Adipose tissue (tissue), 3 donors: Measurements from ENCODE around the gene SLC23A1. TPM values are rescaled to one million over a fixed set of nuclear protein-coding genes. Genes with fewer than 3 reads are reported as not detected.
"Not testable (repeated sequence)": the region's sequence is repeated elsewhere in the genome, so short reads cannot be mapped to it uniquely, and the experiment has no call there.

Source experiments
- H3K27ac ChIP-seq: one replicate; pipeline ENCODE4 v1.5.1; 2013; ENCODE audit warnings: low read depth, low read length
- WGBS, 3 donors: extraction: QIAGEN DNeasy Blood & Tissue Kit; methylation state at CpG; one replicate each; pipeline ENCODE4 v1.1.7; 2013; 5-methylcytosine and 5-hydroxymethylcytosine counted together
- polyA plus RNA-seq, 3 donors: library from polyadenylated mRNA; stranded (reverse); fragments of 200-250 nt; gene quantifications; one replicate each; pipeline ENCODE4 v1.2.3, GENCODE V29; 2013
- donor health status: healthy with polysubstance abuse.
- donor health status: Bipolar disorder and iron deficiency.
- donor health status: healthy.

The SLC23A1 gene
- polyA plus RNA-seq, 3 donors = 0.78 TPM; not detected in 2

- no peak overlapping the region for H3K27ac ChIP-seq
- WGBS, 3 donors = 74 to 78% (median 77%) methylated on average over 6 of the region's 6 CpGs
These were observed 27.3 kb upstream of the SLC23A1 start for GRCh38 chr5:139410121-139410992.

- 85 to 94% (median 89%) methylated on average over 5 of the region's 5 CpGs for WGBS, 3 donors
These were observed 26.0 kb upstream of the SLC23A1 start for GRCh38 chr5:139409116-139409515.

GRCh38 chr5:139408191-139408590, 25.1 kb upstream of the SLC23A1 start:
- no peak overlapping the region for H3K27ac ChIP-seq
- 95 to 96% (median 95%) methylated on average over 7 of the region's 7 CpGs for WGBS, 3 donors

More at GRCh38 chr5:139409116-139409515, 26.0 kb upstream of the SLC23A1 start:
- not testable (repeated sequence) for H3K27ac ChIP-seq

- no peak overlapping the region for H3K27ac ChIP-seq
These were observed 24.4 kb upstream of the SLC23A1 start for GRCh38 chr5:139407517-139407916.

GRCh38 chr5:139406963-139407362, 23.9 kb upstream of the SLC23A1 start:
- no peak overlapping the region for H3K27ac ChIP-seq
- 79 to 84% (median 82%) methylated on average over 2 of the region's 2 CpGs for WGBS, 3 donors

GRCh38 chr5:139404484-139404840, 21.4 kb upstream of the SLC23A1 start:
- 58 to 66% (median 62%) methylated on average over 5 of the region's 5 CpGs for WGBS, 3 donors
- no peak overlapping the region for H3K27ac ChIP-seq

GRCh38 chr5:139403787-139404483, 20.8 kb upstream of the SLC23A1 start, which contains the start of gene SPATA24:
Gene SPATA24 (minus strand): TSS chr5:139404089. CDS start chr5:139404060, 29 bp downstream.
- WGBS, 3 donors = 0 to 1% (median 1%) methylated on average over 41 of the region's 41 CpGs
- peak within 1 kb of the TSS; percentile 38 for H3K27ac ChIP-seq

GRCh38 chr5:139403418-139403786, 20.3 kb upstream of the SLC23A1 start:
- no peak overlapping the region for H3K27ac ChIP-seq
- WGBS, 3 donors = 20 to 24% (median 21%) methylated on average over 7 of the region's 7 CpGs

GRCh38 chr5:139402561-139403158, 19.6 kb upstream of the SLC23A1 start:
- H3K27ac ChIP-seq = no peak overlapping the region
- WGBS, 3 donors = 69 to 76% (median 74%) methylated on average over 7 of the region's 7 CpGs

- no peak overlapping the region for H3K27ac ChIP-seq
- WGBS, 3 donors = 91 to 96% (median 95%) methylated on average over 10 of the region's 10 CpGs
These were observed 18.4 kb upstream of the SLC23A1 start for GRCh38 chr5:139401546-139401945.

- H3K27ac ChIP-seq = no peak overlapping the region
- 83 to 87% (median 85%) methylated on average over 6 of the region's 6 CpGs for WGBS, 3 donors
These were observed 16.5 kb upstream of the SLC23A1 start for GRCh38 chr5:139399501-139400121.

- H3K27ac ChIP-seq = no peak overlapping the region
These were observed 14.8 kb upstream of the SLC23A1 start for GRCh38 chr5:139397921-139398320.

GRCh38 chr5:139396691-139397090, 13.6 kb upstream of the SLC23A1 start:
- WGBS, 3 donors = 85 to 95% (median 87%) methylated on average over 8 of the region's 8 CpGs
- no peak overlapping the region for H3K27ac ChIP-seq

More at GRCh38 chr5:139397921-139398320, 14.8 kb upstream of the SLC23A1 start:
- WGBS, 3 donors = 50 to 59% (median 51%) methylated on average over 6 of the region's 6 CpGs

GRCh38 chr5:139395844-139396640, 12.9 kb upstream of the SLC23A1 start:
- WGBS, 3 donors = 79 to 85% (median 82%) methylated on average over 8 of the region's 8 CpGs
- no peak overlapping the region for H3K27ac ChIP-seq

- WGBS, 3 donors = 17 to 44% (median 40%) methylated on average over 66 to 76 of the region's 76 CpGs
- no peak within 1 kb of the TSS for H3K27ac ChIP-seq
These were observed 11.8 kb upstream of the SLC23A1 start, which contains the start of gene PROB1 for GRCh38 chr5:139394654-139395566. Gene PROB1 (minus strand): TSS chr5:139395104. CDS start chr5:139395081, 23 bp downstream.

GRCh38 chr5:139394123-139394653, 11.1 kb upstream of the SLC23A1 start:
- H3K27ac ChIP-seq = no peak overlapping the region
- WGBS, 3 donors = 2 to 10% (median 5%) methylated on average over 55 to 62 of the region's 62 CpGs
